Measurements from ENCODE around the gene KCTD3. TPM values are rescaled to one million over a fixed set of nuclear protein-coding genes. Genes with fewer than 3 reads are reported as not detected.

KCTD3 gene
- total RNA-seq, 4 donors from 2014 or later: 61.0 to 80.5 (median 65.2) TPM

DNA sequence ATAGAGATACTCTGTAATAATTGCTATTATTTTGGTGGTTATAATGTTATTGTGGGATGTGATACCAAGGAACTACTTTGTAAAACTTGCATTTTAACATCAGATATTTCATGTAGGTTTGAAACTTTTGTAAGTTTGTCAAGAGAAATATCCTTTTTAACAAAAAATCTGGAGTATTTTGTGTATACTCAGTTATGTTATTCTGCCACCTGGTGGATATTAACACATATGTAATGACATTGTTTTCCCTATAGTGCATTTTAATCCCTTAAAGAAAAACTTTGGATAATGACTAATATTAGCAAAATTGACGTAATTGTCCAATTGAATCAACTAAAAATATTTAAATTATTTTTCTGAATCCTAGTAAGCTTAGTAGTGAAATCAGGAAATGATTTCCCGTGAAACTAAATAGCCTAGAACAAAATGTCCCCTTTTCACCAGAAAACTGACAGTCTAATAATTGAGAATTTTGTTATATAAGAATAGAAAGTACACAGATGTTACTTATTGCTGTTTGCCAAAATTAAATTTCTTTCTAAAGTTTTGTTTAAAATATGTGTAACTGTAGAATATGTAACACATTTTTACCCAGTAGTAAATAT is 39.6 kb downstream of the KCTD3 start:
- Histone ChIP-seq H3K27ac (replicated peaks in 1 of 4) (no peak overlapping the region), H3K4me1 (peaks cover 0 to 28% (median 25%) of the 10 kb centered on the region in 4 donors), H3K9me3 (no peaks in the 10 kb centered on the region), H3K36me3 (peaks cover 8 to 47% (median 24%) of the 10 kb centered on the region in 4 donors), H3K27me3 (no peaks in the 10 kb centered on the region), H3K4me3 (no peak overlapping the region)
- TF ChIP-seq POLR2A (IDR thresholded peaks at IDR 0.05; ENCODE audit: low read depth) (no peak), EP300 (IDR thresholded peaks at IDR 0.05) (no peak), POLR2AphosphoS5 (IDR thresholded peaks at IDR 0.05) (no peak)
- TF ChIP-seq, protein P1, sequence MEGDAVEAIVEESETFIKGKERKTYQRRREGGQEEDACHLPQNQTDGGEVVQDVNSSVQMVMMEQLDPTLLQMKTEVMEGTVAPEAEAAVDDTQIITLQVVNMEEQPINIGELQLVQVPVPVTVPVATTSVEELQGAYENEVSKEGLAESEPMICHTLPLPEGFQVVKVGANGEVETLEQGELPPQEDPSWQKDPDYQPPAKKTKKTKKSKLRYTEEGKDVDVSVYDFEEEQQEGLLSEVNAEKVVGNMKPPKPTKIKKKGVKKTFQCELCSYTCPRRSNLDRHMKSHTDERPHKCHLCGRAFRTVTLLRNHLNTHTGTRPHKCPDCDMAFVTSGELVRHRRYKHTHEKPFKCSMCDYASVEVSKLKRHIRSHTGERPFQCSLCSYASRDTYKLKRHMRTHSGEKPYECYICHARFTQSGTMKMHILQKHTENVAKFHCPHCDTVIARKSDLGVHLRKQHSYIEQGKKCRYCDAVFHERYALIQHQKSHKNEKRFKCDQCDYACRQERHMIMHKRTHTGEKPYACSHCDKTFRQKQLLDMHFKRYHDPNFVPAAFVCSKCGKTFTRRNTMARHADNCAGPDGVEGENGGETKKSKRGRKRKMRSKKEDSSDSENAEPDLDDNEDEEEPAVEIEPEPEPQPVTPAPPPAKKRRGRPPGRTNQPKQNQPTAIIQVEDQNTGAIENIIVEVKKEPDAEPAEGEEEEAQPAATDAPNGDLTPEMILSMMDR (IDR thresholded peaks at IDR 0.05): peak; percentile 34 to 52 (median 48)
- WGBS: 83% methylated on average over 2 of the region's 2 CpGs
- intact Hi-C loops (cut with DNase I): loop anchor here (5.0 kb wide), 1 partner anchor 39 kb away; the partner anchor contains the start of gene KCTD3
- no peak for DNase-seq (ENCODE audit: extremely low spot score)

DNA sequence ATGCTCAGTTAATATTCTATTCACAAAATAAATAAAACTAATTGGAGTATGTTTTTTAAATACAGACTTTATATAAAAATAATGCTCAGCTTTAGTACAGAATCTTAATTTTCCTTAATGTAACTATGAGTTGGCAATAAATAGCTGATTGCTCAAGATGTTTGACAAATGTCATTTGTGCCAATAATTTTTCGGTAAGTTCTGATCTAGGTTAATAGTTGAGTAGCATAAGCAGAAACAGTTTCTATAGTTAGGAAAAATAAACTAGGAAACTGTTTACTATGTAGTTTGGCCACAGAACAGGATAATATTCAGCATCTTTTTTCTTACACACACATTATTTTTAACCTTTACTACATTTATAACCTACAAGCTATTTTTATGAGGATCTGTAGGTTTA is 40.3 kb downstream of the KCTD3 start:
- H3K4me1 ChIP-seq: peaks cover 0 to 32% (median 26%) of the 10 kb centered on the region in 4 donors
- H3K27ac ChIP-seq (replicated peaks in 1 of 4): no peak overlapping the region
- TF ChIP-seq POLR2A (IDR thresholded peaks at IDR 0.05; ENCODE audit: low read depth): no peak
- TF ChIP-seq EP300 (IDR thresholded peaks at IDR 0.05): no peak
- TF ChIP-seq, protein P1 (IDR thresholded peaks at IDR 0.05): no peak
- no peak for TF ChIP-seq POLR2AphosphoS5 (IDR thresholded peaks at IDR 0.05)
- DNase-seq (ENCODE audit: extremely low spot score): no peak
- WGBS: 70% methylated on average over 1 of the region's 1 CpG
- intact Hi-C loops (cut with DNase I): loop anchor here (5.0 kb wide), 1 partner anchor 40 kb away; the partner anchor contains the start of gene KCTD3
- peaks cover 8 to 54% (median 26%) of the 10 kb centered on the region in 4 donors for H3K36me3 ChIP-seq
- H3K4me3 ChIP-seq: no peak overlapping the region
- H3K9me3 ChIP-seq: no peaks in the 10 kb centered on the region
- no peaks in the 10 kb centered on the region for H3K27me3 ChIP-seq

DNA sequence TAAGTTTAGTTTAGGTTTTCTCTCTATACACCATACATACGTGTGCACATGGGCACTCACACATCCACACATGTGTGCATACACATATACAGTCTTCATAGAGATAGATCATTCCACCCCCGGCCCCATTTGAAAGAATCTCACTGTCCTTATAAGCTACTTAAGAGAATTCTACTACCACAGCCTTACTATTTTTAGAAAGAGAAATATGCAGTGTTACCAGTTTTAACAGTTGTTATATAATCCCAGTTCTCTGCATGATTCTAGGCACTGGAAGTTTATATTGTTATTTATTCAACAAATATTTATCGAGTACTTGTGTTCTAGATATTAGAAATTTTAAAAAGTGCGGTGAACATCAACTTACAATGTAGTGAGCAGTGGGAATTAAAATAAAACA is 41.5 kb downstream of the KCTD3 start:
- DNase-seq (ENCODE audit: extremely low spot score): no peak
- H3K4me3 ChIP-seq: no peak overlapping the region
- H3K4me1 ChIP-seq: peaks cover 0 to 26% (median 17%) of the 10 kb centered on the region in 4 donors
- no peak overlapping the region for H3K27ac ChIP-seq (replicated peaks in 1 of 4)
- no peaks in the 10 kb centered on the region for H3K27me3 ChIP-seq
- H3K36me3 ChIP-seq: peaks cover 20 to 63% (median 35%) of the 10 kb centered on the region in 4 donors
- peaks cover 0 to 4% (median 0%) of the 10 kb centered on the region in 4 donors for H3K9me3 ChIP-seq
- intact Hi-C loops (cut with DNase I): loop anchor here (5.0 kb wide), 1 partner anchor 41 kb away; the partner anchor contains the start of gene KCTD3
- TF ChIP-seq POLR2A (IDR thresholded peaks at IDR 0.05; ENCODE audit: low read depth): no peak
- TF ChIP-seq, protein P1 (IDR thresholded peaks at IDR 0.05): no peak
- no peak for TF ChIP-seq POLR2AphosphoS5 (IDR thresholded peaks at IDR 0.05)
- TF ChIP-seq EP300 (IDR thresholded peaks at IDR 0.05): no peak
- 94% methylated on average over 4 of the region's 4 CpGs for WGBS

DNA sequence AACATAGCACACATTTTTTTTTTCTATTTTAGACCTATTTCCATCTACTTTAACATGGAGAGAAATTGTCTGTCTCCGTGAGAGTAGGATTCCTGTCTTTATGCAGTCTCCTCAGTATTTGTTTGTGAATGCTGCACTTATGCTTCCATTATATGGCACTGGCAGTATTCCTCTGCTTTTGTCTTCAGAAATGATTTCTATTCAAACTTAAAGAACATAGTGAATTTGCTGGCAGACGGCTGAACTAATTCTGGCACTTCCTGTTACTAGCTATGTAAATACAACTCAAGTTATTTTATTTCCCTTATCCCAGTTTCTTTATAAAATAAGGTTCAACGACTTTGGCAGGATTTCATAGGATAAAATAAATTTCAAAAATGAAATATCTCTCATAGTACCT is 45.3 kb downstream of the KCTD3 start:
- no peak overlapping the region for H3K27ac ChIP-seq (replicated peaks in 1 of 4)

More for the DNA sequence above, 45.3 kb downstream of the KCTD3 start:
- intact Hi-C loops (cut with DNase I): no loop called here
- no peak overlapping the region for H3K4me3 ChIP-seq
- no peak for DNase-seq (ENCODE audit: extremely low spot score)
- WGBS: 39% methylated on average over 3 of the region's 3 CpGs
- H3K27me3 ChIP-seq: no peaks in the 10 kb centered on the region
- peaks cover 0 to 8% (median 4%) of the 10 kb centered on the region in 4 donors for H3K4me1 ChIP-seq
- peaks cover 20 to 75% (median 43%) of the 10 kb centered on the region in 4 donors for H3K36me3 ChIP-seq
- peaks cover 0 to 6% (median 0%) of the 10 kb centered on the region in 4 donors for H3K9me3 ChIP-seq
- no peak for TF ChIP-seq POLR2A (IDR thresholded peaks at IDR 0.05; ENCODE audit: low read depth)
- no peak for TF ChIP-seq EP300 (IDR thresholded peaks at IDR 0.05)
- TF ChIP-seq POLR2AphosphoS5 (IDR thresholded peaks at IDR 0.05): no peak
- TF ChIP-seq, protein P1 (IDR thresholded peaks at IDR 0.05): no peak

Measured in esophagus muscularis mucosa (tissue), 4 donors.